ENCODE results near the gene NPAT. TPM values are rescaled to one million over a fixed set of nuclear protein-coding genes. Genes with fewer than 3 reads are reported as not detected.

NPAT gene
- total RNA-seq, 2 experiments from 2014 or later, result 25.4 to 28.9 TPM

DNA sequence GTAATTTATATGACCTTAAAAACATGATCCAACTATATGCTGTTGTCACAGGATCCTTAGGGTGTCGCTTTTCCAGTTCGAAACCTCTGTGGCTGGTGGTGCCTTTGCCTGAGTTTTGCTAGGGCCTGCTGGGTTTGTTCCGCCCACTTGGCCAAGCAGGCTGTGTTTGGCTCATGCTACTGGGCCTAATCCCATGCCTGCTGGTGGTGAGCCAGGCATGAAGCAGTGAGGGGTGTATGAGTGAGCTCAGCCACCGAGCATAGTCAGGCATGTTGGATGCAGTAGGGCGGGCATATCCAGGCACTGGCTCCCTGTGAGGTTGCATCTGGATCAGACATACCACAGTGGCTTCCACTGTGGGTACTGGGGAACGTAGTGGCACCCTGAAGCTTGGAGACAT lies 16.3 kb downstream of the NPAT start:
- H3K27ac Mint-ChIP-seq, result no peak overlapping the region
- ATAC-seq (ENCODE audit: poor library complexity) (no peak), DNase-seq (no peak)
- Histone ChIP-seq H3K27ac (ENCODE audit: low read depth in 1 of 2, low read length in 2 of 2) (no peak overlapping the region), H3K4me1 (ENCODE audit: insufficient read depth, low read length) (peaks cover 40% of the 10 kb centered on the region), H3K36me3 (ENCODE audit: insufficient read depth, low read length) (peaks cover 89% of the 10 kb centered on the region), H3K4me3 (ENCODE audit: low read length) (no peak overlapping the region), H3K27me3 (ENCODE audit: control insufficient read depth in 1 of 2, insufficient read depth in 2 of 2, low read length in 2 of 2) (no peaks in the 10 kb centered on the region), H3K9me3 (ENCODE audit: control insufficient read depth in 1 of 2, insufficient read depth in 1 of 2, low read length in 2 of 2) (peaks cover 9 to 28% of the 10 kb centered on the region in 2 experiments)
- intact Hi-C loops (cut with DNase I, micrococcal nuclease), result no loop called here
- peaks cover 3% of the 10 kb centered on the region for H3K9me3 Mint-ChIP-seq
- H3K27me3 Mint-ChIP-seq, result no peaks in the 10 kb centered on the region
- no peak overlapping the region for H3K4me3 Mint-ChIP-seq
- H3K4me1 Mint-ChIP-seq (ENCODE audit: low read depth), result peaks cover 65% of the 10 kb centered on the region
- ChIA-PET POLR2A (interaction anchor here (0.6 to 1.7 kb wide), 4 partner anchors 9 to 80 kb away, joined by 3 to 10 read pairs (median 4); partner anchors contain the start of genes ATM and NPAT), CTCF (interaction anchor here (1.4 kb wide), 1 partner anchor 9 kb away, joined by 4 read pairs; no protein-coding TSS in a partner anchor)
- TF ChIP-seq, protein P1, sequence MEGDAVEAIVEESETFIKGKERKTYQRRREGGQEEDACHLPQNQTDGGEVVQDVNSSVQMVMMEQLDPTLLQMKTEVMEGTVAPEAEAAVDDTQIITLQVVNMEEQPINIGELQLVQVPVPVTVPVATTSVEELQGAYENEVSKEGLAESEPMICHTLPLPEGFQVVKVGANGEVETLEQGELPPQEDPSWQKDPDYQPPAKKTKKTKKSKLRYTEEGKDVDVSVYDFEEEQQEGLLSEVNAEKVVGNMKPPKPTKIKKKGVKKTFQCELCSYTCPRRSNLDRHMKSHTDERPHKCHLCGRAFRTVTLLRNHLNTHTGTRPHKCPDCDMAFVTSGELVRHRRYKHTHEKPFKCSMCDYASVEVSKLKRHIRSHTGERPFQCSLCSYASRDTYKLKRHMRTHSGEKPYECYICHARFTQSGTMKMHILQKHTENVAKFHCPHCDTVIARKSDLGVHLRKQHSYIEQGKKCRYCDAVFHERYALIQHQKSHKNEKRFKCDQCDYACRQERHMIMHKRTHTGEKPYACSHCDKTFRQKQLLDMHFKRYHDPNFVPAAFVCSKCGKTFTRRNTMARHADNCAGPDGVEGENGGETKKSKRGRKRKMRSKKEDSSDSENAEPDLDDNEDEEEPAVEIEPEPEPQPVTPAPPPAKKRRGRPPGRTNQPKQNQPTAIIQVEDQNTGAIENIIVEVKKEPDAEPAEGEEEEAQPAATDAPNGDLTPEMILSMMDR (IDR thresholded peaks at IDR 0.05), result no peak
- peaks cover 95% of the 10 kb centered on the region for H3K36me3 Mint-ChIP-seq (ENCODE audit: low read depth)

DNA sequence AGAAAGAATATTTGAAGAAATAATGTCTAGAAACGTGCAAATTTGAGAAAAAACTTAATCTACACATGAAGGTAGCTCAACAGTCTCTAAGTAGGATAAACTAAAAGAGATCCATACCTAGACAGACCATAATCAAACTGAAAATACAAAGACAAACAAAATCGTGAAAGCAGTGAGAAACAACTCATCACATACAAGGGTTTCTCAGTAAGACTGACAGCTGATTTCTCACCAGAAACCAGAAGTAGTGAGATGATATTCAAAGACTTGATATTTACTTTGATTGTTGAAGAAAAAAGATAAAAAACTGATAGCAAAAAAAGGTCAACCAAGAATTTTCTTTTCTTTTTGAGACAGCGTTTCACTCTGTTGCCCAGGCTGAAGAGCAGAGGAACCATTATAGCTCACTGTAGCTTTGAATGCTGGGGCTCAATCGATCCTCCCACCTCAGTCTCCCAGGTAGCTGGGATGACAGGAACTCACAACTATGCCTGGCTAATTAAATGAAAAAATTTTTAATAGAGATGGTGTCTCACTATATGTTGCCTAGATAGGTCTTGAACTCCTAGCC lies 17.4 kb downstream of the NPAT start:
- CTCF ChIA-PET, result interaction anchor here (1.3 kb wide), 1 partner anchor 10 kb away, joined by 3 read pairs; no protein-coding TSS in a partner anchor

DNA sequence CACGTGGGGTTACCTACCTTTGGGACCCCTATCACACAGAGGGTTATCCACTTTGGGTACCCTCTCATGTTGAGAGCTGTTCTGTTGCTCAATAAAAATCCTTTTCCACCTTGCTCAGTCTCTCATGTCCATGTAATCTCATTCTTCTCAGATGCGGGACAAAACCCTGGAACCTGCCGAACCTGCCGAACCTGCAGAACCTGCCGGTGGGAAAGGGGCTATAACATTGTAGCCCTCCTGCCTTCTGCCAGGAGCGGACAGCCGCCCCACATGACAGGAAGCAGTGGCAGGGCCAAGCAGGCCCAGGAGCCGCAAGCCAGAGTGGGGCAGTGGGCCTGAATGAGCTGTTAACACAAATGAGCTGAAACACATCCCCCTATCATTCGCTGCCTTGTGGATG lies 18.1 kb downstream of the NPAT start:
- DNase-seq (no peak), ATAC-seq (ENCODE audit: poor library complexity) (no peak)
- H3K9me3 Mint-ChIP-seq, result peaks cover 3% of the 10 kb centered on the region
- TF ChIP-seq, protein P1 (IDR thresholded peaks at IDR 0.05), result no peak
- Histone ChIP-seq H3K9me3 (ENCODE audit: control insufficient read depth in 1 of 2, insufficient read depth in 1 of 2, low read length in 2 of 2) (peaks cover 9 to 28% of the 10 kb centered on the region in 2 experiments), H3K36me3 (ENCODE audit: insufficient read depth, low read length) (peaks cover 85% of the 10 kb centered on the region), H3K27me3 (ENCODE audit: control insufficient read depth in 1 of 2, insufficient read depth in 2 of 2, low read length in 2 of 2) (no peaks in the 10 kb centered on the region), H3K27ac (ENCODE audit: low read depth in 1 of 2, low read length in 2 of 2) (no peak overlapping the region), H3K4me3 (ENCODE audit: low read length) (no peak overlapping the region), H3K4me1 (ENCODE audit: insufficient read depth, low read length) (peaks cover 52% of the 10 kb centered on the region)
- no peak overlapping the region for H3K4me3 Mint-ChIP-seq
- CTCF ChIA-PET, result interaction anchor here (1.3 kb wide), 1 partner anchor 11 kb away, joined by 3 read pairs; no protein-coding TSS in a partner anchor
- POLR2A ChIA-PET, result interaction anchor here (1.1 kb wide), 1 partner anchor 20 kb away, joined by 3 read pairs; no protein-coding TSS in a partner anchor
- H3K4me1 Mint-ChIP-seq (ENCODE audit: low read depth), result peaks cover 69% of the 10 kb centered on the region
- intact Hi-C loops (cut with DNase I, micrococcal nuclease), result no loop called here
- H3K27me3 Mint-ChIP-seq, result no peaks in the 10 kb centered on the region
- no peak overlapping the region for H3K27ac Mint-ChIP-seq
- H3K36me3 Mint-ChIP-seq (ENCODE audit: low read depth), result peaks cover 95% of the 10 kb centered on the region

More for the DNA sequence above, 17.4 kb downstream of the NPAT start:
- Mint-ChIP-seq H3K9me3 (peaks cover 3% of the 10 kb centered on the region), H3K36me3 (ENCODE audit: low read depth) (peaks cover 95% of the 10 kb centered on the region), H3K4me1 (ENCODE audit: low read depth) (peaks cover 66% of the 10 kb centered on the region), H3K27ac (no peak overlapping the region), H3K27me3 (no peaks in the 10 kb centered on the region), H3K4me3 (no peak overlapping the region)
- Histone ChIP-seq H3K4me1 (ENCODE audit: insufficient read depth, low read length) (peaks cover 46% of the 10 kb centered on the region), H3K36me3 (ENCODE audit: insufficient read depth, low read length) (peaks cover 83% of the 10 kb centered on the region), H3K27ac (ENCODE audit: low read depth in 1 of 2, low read length in 2 of 2) (no peak overlapping the region), H3K9me3 (ENCODE audit: control insufficient read depth in 1 of 2, insufficient read depth in 1 of 2, low read length in 2 of 2) (peaks cover 9 to 28% of the 10 kb centered on the region in 2 experiments), H3K27me3 (ENCODE audit: control insufficient read depth in 1 of 2, insufficient read depth in 2 of 2, low read length in 2 of 2) (no peaks in the 10 kb centered on the region), H3K4me3 (ENCODE audit: low read length) (no peak overlapping the region)
- POLR2A ChIA-PET, result interaction anchor here (0.9 kb wide), 1 partner anchor 76 kb away, joined by 3 read pairs; no protein-coding TSS in a partner anchor
- DNase-seq (no peak), ATAC-seq (ENCODE audit: poor library complexity) (no peak)
- TF ChIP-seq, protein P1 (IDR thresholded peaks at IDR 0.05), result no peak
- intact Hi-C loops (cut with DNase I, micrococcal nuclease), result no loop called here

Measured in CD4-positive, alpha-beta T cell (primary cell).